Measurements from ENCODE around the gene OR2H1.

OR2H1 gene

DNA sequence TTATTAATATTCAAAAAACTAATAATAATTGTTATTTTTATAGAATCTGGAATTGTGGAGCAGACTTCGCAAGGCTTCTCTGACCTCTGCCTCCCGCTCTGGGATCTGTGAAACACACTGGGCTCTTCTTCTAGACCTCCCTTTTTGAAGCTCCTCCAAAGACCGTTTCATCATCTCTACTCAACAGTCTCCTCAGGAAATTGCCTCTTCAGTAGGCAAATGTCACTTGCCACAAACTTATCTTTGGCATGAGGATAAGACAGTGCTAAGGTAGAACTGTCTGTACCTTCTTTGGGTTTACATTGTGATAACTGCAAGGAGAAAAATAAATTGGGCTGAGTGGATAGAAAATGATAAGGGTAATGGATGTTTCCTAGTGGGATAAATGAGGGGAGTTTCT, 33.1 kb downstream of the OR2H1 start:
- TF ChIP-seq, protein P1, sequence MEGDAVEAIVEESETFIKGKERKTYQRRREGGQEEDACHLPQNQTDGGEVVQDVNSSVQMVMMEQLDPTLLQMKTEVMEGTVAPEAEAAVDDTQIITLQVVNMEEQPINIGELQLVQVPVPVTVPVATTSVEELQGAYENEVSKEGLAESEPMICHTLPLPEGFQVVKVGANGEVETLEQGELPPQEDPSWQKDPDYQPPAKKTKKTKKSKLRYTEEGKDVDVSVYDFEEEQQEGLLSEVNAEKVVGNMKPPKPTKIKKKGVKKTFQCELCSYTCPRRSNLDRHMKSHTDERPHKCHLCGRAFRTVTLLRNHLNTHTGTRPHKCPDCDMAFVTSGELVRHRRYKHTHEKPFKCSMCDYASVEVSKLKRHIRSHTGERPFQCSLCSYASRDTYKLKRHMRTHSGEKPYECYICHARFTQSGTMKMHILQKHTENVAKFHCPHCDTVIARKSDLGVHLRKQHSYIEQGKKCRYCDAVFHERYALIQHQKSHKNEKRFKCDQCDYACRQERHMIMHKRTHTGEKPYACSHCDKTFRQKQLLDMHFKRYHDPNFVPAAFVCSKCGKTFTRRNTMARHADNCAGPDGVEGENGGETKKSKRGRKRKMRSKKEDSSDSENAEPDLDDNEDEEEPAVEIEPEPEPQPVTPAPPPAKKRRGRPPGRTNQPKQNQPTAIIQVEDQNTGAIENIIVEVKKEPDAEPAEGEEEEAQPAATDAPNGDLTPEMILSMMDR (IDR thresholded peaks at IDR 0.05; ENCODE audit: low read depth, low read length) = no peak
- no peak for DNase-seq (ENCODE audit: low read depth in 2 of 2)
- H3K4me3 ChIP-seq (replicated peaks in 1 of 2; ENCODE audit: low read depth in 2 of 2, low read length in 2 of 2) = no peak overlapping the region

- TF ChIP-seq, protein P1 (IDR thresholded peaks at IDR 0.05; ENCODE audit: low read depth, low read length) = no peak
- H3K4me3 ChIP-seq (replicated peaks in 1 of 2; ENCODE audit: low read depth in 2 of 2, low read length in 2 of 2) = no peak overlapping the region
- no peak for DNase-seq (ENCODE audit: low read depth in 2 of 2)
These were observed 33.6 kb downstream of the OR2H1 start for GRCh38 chr6:29490552-29490951.

GRCh38 chr6:29491574-29491973, 34.6 kb downstream of the OR2H1 start:
- no peak overlapping the region for H3K4me3 ChIP-seq (replicated peaks in 1 of 2; ENCODE audit: low read depth in 2 of 2, low read length in 2 of 2)
- TF ChIP-seq, protein P1 (IDR thresholded peaks at IDR 0.05; ENCODE audit: low read depth, low read length) = no peak
- no peak for DNase-seq (ENCODE audit: low read depth in 2 of 2)

GRCh38 chr6:29493261-29493660, 36.3 kb downstream of the OR2H1 start:
- DNase-seq (ENCODE audit: low read depth in 2 of 2) = no peak
- TF ChIP-seq, protein P1 (IDR thresholded peaks at IDR 0.05; ENCODE audit: low read depth, low read length) = no peak
- H3K4me3 ChIP-seq (replicated peaks in 1 of 2; ENCODE audit: low read depth in 2 of 2, low read length in 2 of 2) = no peak overlapping the region

DNA sequence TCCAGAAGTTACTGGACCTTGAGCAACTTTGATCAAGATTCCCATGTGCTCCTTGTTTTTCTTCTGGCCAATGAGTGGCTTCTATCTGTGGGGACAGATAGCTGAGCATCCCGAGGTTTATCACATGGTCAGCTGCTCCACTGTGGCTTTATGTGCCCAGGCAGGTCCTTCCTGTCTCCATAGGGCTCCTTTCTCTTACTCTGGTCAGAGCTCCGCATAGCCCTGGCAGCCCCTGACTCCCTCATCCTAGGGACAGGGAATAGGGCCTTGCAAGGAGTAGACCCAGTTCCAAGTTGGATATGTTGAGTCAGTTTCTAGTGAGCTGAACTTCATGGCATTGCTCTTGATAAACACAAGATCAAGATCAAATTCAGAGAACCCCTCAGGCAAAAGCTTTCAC, 37.2 kb downstream of the OR2H1 start:
- no peak for DNase-seq (ENCODE audit: low read depth in 2 of 2)
- TF ChIP-seq, protein P1 (IDR thresholded peaks at IDR 0.05; ENCODE audit: low read depth, low read length) = no peak
- H3K4me3 ChIP-seq (replicated peaks in 1 of 2; ENCODE audit: low read depth in 2 of 2, low read length in 2 of 2) = no peak overlapping the region

- no peak for DNase-seq (ENCODE audit: low read depth in 2 of 2)
- no peak overlapping the region for H3K4me3 ChIP-seq (replicated peaks in 1 of 2; ENCODE audit: low read depth in 2 of 2, low read length in 2 of 2)
- TF ChIP-seq, protein P1 (IDR thresholded peaks at IDR 0.05; ENCODE audit: low read depth, low read length) = no peak
These were observed 38.6 kb downstream of the OR2H1 start for GRCh38 chr6:29495571-29495970.

GRCh38 chr6:29496961-29497360, 40.0 kb downstream of the OR2H1 start:
- H3K4me3 ChIP-seq (replicated peaks in 1 of 2; ENCODE audit: low read depth in 2 of 2, low read length in 2 of 2) = no peak overlapping the region
- TF ChIP-seq, protein P1 (IDR thresholded peaks at IDR 0.05; ENCODE audit: low read depth, low read length) = no peak
- DNase-seq (ENCODE audit: low read depth in 2 of 2) = no peak
